Measurements from ENCODE around the gene WSCD2. TPM values are rescaled to one million over a fixed set of nuclear protein-coding genes. Genes with fewer than 3 reads are reported as not detected.

Gene WSCD2
- total RNA-seq, 2 experiments from 2014 or later = not detected

GRCh38 chr12:108282160-108282559 lies 153.1 kb downstream of the WSCD2 start:
- CTCF ChIA-PET (ENCODE audit: unreplicated experiment) = no interaction called here
- intact Hi-C loops (cut with micrococcal nuclease; ENCODE audit: unreplicated experiment) = no loop called here
- POLR2A ChIA-PET = no interaction called here

DNA sequence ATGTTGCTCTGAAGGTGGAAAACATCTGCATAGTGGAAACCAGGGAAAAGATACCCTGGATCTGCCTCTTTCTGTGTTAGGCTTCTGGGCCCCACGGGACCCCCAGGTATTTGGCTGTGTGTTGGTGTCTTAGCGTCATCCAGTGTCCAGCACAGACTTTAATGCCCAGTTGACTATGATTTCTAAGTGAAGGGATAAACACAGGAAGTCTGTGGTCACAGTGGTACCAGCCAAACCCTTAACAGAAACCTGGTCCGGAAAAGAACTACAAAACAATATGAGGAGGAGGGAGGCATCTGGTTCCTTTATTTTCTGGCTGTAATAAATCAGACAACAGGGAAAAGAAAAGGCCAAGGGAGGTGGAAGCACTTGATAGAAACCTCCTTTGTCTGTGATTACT lies 153.6 kb downstream of the WSCD2 start:
- Histone ChIP-seq H3K4me1 (ENCODE audit: insufficient read depth, low read length, poor library complexity, severe bottlenecking) (no peaks in the 10 kb centered on the region), H3K79me2 (ENCODE audit: insufficient read depth, low read depth, low read length) (no peaks in the 10 kb centered on the region), H3K4me2 (ENCODE audit: low read length) (no peak overlapping the region), H3K36me3 (ENCODE audit: insufficient read depth, low read length) (no peaks in the 10 kb centered on the region), H3K9me2 (ENCODE audit: insufficient read depth, low read length) (no peaks in the 10 kb centered on the region), H4K20me1 (ENCODE audit: insufficient read depth, low read length) (no peaks in the 10 kb centered on the region), H3K27ac (ENCODE audit: low read depth, low read length, poor library complexity, severe bottlenecking) (no peak overlapping the region), H2AFZ (ENCODE audit: low read length) (no peak overlapping the region), H3K4me3 (ENCODE audit: low read depth, low read length, poor library complexity, severe bottlenecking) (no peak overlapping the region), H3K9me3 (ENCODE audit: low read length) (no peaks in the 10 kb centered on the region)
- ChIA-PET POLR2A (interaction anchor here (0.6 to 0.7 kb wide), 2 partner anchors 412 to 800 kb away, joined by 3 read pairs; no protein-coding TSS in a partner anchor), CTCF (ENCODE audit: unreplicated experiment) (no interaction called here)
- no peak for TF ChIP-seq EZH2phosphoT487 (IDR thresholded peaks at IDR 0.05; ENCODE audit: borderline replicate concordance, low read depth, low read length)
- no peak for TF ChIP-seq CTCF (conservative IDR thresholded peaks at IDR 0.05; ENCODE audit: low read length)
- DNase-seq (ENCODE audit: low spot score) = no peak
- BruUV-seq (replicated peaks) = no TSS peak
- intact Hi-C loops (cut with micrococcal nuclease; ENCODE audit: unreplicated experiment) = no loop called here

More at GRCh38 chr12:108282160-108282559, 153.1 kb downstream of the WSCD2 start:
- Histone ChIP-seq H3K4me3 (ENCODE audit: low read depth, low read length, poor library complexity, severe bottlenecking) (no peak overlapping the region), H3K9me3 (ENCODE audit: low read length) (no peaks in the 10 kb centered on the region), H3K4me2 (ENCODE audit: low read length) (no peak overlapping the region), H3K36me3 (ENCODE audit: insufficient read depth, low read length) (no peaks in the 10 kb centered on the region), H3K27ac (ENCODE audit: low read depth, low read length, poor library complexity, severe bottlenecking) (no peak overlapping the region), H3K4me1 (ENCODE audit: insufficient read depth, low read length, poor library complexity, severe bottlenecking) (no peaks in the 10 kb centered on the region), H3K79me2 (ENCODE audit: insufficient read depth, low read depth, low read length) (no peaks in the 10 kb centered on the region), H3K9me2 (ENCODE audit: insufficient read depth, low read length) (no peaks in the 10 kb centered on the region), H4K20me1 (ENCODE audit: insufficient read depth, low read length) (no peaks in the 10 kb centered on the region), H2AFZ (ENCODE audit: low read length) (no peak overlapping the region)
- no peak for DNase-seq (ENCODE audit: low spot score)
- TF ChIP-seq CTCF (conservative IDR thresholded peaks at IDR 0.05; ENCODE audit: low read length) (no peak), EZH2phosphoT487 (IDR thresholded peaks at IDR 0.05; ENCODE audit: borderline replicate concordance, low read depth, low read length) (no peak)
- no TSS peak for BruUV-seq (replicated peaks)

- Histone ChIP-seq H3K9me3 (ENCODE audit: low read length) (no peaks in the 10 kb centered on the region), H3K9me2 (ENCODE audit: insufficient read depth, low read length) (no peaks in the 10 kb centered on the region), H3K79me2 (ENCODE audit: insufficient read depth, low read depth, low read length) (no peaks in the 10 kb centered on the region), H3K4me1 (ENCODE audit: insufficient read depth, low read length, poor library complexity, severe bottlenecking) (no peaks in the 10 kb centered on the region), H3K4me3 (ENCODE audit: low read depth, low read length, poor library complexity, severe bottlenecking) (no peak overlapping the region), H3K27ac (ENCODE audit: low read depth, low read length, poor library complexity, severe bottlenecking) (no peak overlapping the region), H3K36me3 (ENCODE audit: insufficient read depth, low read length) (no peaks in the 10 kb centered on the region), H3K4me2 (ENCODE audit: low read length) (no peak overlapping the region), H4K20me1 (ENCODE audit: insufficient read depth, low read length) (no peaks in the 10 kb centered on the region), H2AFZ (ENCODE audit: low read length) (no peak overlapping the region)
- DNase-seq (ENCODE audit: low spot score) = no peak
- intact Hi-C loops (cut with micrococcal nuclease; ENCODE audit: unreplicated experiment) = no loop called here
- BruUV-seq (replicated peaks) = no TSS peak
- POLR2A ChIA-PET = no interaction called here
- TF ChIP-seq EZH2phosphoT487 (IDR thresholded peaks at IDR 0.05; ENCODE audit: borderline replicate concordance, low read depth, low read length) (no peak), CTCF (conservative IDR thresholded peaks at IDR 0.05; ENCODE audit: low read length) (no peak)
- CTCF ChIA-PET (ENCODE audit: unreplicated experiment) = no interaction called here
Measured at GRCh38 chr12:108284163-108284562, 155.1 kb downstream of the WSCD2 start.
